B cell (primary cell): ENCODE results near the gene GJC1.

Experiments
- EZH2 ChIP-seq: IDR thresholded peaks from 2 replicates; pipeline ENCODE4 v1.6.1; 2012; ENCODE audit warnings: borderline replicate concordance, low read depth, mild to moderate bottlenecking, moderate library complexity, low read length; ENCODE audit not compliant: insufficient read depth, poor library complexity, severe bottlenecking
- TF ChIP-seq, protein P1 (sequence below): fragments of 200-600 bp; IDR thresholded peaks from one replicate; pipeline ENCODE4 v1.8.0; 2022; ENCODE audit warnings: antibody characterized with exemption, mild to moderate bottlenecking

DNA sequence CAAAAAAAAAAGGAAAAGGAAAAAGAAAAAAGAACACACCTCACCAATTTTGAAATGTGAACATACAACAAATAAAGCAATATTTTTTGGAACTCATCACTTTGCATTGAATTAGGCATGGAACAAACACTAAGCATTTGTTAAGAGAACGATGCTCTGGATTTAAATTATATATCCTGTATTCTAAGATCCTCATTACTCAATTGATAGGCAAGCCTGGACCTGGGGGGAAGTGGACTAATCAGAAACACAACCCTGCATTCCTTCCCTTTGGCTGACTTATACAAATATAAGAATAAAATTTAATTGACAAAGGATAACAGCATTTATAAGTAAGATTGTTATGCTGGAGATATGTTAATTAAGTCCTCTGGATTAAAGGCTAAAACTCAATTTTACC, 2.2 kb downstream of the GJC1 start:
- TF ChIP-seq, protein P1, sequence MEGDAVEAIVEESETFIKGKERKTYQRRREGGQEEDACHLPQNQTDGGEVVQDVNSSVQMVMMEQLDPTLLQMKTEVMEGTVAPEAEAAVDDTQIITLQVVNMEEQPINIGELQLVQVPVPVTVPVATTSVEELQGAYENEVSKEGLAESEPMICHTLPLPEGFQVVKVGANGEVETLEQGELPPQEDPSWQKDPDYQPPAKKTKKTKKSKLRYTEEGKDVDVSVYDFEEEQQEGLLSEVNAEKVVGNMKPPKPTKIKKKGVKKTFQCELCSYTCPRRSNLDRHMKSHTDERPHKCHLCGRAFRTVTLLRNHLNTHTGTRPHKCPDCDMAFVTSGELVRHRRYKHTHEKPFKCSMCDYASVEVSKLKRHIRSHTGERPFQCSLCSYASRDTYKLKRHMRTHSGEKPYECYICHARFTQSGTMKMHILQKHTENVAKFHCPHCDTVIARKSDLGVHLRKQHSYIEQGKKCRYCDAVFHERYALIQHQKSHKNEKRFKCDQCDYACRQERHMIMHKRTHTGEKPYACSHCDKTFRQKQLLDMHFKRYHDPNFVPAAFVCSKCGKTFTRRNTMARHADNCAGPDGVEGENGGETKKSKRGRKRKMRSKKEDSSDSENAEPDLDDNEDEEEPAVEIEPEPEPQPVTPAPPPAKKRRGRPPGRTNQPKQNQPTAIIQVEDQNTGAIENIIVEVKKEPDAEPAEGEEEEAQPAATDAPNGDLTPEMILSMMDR = no peak
- TF ChIP-seq EZH2 = no peak
